ENCODE data around the gene CASKIN2.

The CASKIN2 gene

DNA sequence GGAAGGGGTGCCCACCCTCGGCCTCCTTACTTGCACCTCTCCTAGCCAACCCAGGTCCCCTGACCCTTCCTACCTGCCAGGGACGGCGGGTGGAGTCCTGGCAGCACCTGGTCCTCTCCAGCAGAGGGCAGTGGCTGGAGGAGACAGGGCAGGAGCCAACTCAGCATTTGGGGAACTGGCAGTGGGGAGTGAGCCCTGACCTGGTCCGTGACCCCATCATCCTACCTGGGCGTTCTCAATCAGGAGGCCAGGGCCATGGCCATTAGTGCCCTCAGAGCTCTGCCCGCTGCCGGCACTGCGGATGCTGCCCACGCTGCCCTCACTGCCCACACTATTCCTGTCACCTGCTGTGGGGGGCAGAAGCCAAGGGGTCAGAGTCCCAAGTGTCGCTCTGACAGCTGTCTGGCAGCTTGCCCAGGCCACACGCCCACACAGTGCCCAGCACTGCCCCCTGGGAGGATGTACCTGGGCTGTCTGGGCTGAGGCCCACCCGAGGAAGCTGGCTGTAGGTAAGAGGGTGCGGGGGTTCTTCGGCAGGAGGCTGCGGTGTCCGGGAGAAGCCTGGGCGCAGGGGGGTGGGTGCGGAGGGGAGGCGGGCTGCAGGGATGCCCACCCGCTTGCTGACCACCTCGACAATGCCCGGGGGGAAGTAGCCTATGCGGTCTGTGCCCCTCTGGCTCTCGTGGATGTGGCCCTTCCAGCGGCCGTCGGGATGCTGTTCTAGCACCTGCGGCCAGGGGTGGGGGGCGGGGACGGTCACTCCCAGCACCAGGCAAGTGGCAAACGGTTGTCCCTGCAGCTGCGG lies 10.8 kb downstream of the CASKIN2 start:
- DNase-seq: peak in 1 of 2 donors; percentile 34

DNA sequence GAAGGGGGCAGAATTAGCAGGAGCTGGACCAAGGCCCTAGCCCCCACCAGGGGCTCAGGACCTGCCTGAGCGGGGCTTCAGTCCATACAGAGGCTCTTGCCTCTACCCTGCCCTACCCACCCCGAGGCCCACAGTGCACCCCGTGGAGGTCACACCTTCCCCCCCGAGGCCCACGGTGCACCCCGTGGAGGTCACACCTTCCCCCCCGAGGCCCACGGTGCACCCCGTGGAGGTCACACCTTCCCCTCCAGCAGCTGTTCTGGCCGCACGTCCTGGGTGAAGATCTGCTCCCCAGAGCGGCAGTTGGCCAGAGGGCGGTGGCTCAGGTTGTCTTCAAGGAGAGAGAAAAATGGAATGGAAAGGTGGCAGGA lies 11.4 kb downstream of the CASKIN2 start:
- no peak for DNase-seq

DNA sequence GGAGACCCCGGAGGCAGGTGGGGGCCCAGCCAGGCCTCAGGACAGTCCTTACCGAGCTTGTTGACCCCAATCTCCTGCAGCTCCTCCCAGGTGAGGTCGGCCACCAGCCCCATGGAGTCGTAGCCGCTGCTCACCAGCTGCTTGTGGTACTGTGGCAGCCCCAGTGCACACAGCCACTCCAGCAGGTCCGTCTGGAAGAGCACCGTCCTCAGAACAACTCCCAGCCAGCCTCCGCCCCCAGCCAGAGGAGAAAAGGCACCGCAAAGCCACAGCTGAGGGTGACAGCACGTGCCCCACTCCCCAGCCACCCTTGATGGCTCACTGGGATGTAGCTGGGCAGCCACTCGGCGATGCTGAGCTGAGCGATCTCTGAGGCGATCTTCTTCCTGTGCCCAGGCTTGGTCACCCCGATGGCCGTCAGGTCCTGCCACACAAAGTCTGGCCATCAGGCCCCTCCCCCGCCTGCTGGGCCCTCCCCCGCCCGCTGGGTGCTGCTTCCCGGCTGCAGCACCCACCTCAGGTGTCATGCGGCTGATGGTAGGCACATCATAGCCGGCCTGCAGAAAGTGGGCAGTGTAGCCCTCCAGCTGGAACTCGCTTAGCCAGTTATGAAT lies 11.9 kb downstream of the CASKIN2 start:
- no peak for DNase-seq

DNA sequence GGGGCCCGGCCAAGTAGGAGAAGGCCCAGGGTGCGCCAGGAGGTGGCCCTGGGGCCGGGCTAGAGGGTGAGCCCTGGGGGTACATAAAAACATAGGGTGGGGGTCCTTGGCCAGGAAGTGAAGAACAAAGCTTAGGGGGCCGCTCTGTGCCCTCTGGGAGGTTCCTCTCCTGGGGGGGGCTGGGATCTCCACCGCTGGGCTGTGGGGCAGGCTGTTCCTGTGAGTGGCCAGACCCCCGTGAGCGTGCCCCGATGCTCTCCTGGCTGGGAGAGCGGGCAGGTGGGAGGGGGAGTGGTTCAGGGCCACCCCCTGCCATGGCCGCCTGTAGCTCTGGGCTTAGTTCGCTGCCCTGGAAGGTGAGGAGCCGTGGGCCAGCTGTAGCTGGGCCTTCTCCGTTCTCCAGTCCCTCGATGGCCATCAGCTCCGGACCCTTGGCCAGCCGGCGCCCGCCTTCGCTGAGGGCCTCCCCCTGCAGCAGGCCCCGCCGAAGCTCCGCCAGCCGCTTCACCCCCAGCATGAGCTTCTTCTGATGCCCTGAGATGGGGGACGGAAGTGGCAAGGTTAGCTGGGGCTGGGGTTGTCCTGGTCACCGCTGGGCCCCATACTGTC lies 12.5 kb downstream of the CASKIN2 start:
- DNase-seq: no peak

DNA sequence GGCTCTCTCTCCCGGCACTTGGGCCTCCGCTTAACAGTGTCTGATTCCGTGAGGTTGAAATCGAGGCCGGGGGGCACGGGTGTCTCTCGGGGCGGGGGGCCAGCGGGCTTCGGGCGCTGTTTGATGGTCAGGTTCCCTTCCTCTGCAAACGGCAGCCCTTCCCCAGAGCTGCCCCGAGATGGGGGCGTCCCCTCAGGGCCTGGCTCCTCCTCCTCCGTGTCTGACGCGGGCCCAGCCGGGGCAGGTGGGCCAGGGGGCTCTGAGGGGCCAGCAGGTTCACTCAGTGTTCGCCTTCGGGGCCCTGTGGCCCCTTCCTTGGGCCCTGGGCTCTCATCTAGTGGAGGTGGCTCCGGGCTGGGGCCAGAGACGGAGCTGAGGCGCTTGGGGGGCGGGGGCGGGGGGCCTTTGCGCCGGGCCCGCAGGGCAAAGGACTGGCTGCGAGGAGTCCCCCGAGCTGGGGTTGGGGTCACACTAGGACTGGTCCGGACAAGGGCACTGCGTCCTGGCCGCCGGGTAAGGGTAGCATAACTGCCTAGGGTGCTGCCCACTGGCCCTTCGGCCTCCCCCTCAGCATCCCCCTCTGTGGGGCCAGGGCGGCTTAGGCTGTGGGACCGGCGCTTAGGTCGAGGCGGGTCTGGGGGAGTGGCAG lies 13.1 kb downstream of the CASKIN2 start:
- DNase-seq: no peak

DNA sequence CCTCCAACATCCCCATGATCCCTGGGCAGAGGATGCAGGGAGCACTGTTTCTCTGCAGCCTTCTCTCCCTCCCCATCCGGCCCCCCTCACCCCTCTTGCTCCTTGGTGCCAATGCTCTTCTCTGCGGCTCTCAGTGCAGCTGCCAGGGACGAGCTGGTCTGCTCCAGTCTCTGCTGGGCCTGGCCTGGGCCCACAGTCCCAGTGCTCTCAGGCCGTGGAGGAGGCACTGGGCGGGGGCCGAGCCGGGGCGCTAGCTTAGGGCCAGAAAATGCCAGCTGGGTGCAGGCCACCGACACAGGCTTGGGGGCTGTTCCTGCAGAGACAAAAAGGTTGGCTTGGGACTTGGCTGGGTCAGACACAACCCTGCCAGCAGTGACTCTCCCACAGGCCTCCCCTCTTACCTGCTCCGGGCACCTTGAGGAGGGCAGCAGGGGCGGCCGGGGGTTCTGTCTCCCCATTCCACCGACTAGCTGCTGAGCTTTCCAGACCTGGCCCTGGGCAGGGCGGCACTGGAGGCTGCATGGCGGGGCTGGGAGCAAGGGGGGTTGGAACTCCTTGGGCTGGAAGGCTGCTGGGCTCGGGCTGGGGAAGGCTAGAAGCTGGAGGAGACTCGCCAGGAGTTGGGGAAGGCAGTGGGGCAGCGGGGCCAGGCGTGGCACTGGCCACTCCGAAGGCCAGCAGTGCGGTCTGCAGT lies 13.8 kb downstream of the CASKIN2 start:
- no peak for DNase-seq

DNA sequence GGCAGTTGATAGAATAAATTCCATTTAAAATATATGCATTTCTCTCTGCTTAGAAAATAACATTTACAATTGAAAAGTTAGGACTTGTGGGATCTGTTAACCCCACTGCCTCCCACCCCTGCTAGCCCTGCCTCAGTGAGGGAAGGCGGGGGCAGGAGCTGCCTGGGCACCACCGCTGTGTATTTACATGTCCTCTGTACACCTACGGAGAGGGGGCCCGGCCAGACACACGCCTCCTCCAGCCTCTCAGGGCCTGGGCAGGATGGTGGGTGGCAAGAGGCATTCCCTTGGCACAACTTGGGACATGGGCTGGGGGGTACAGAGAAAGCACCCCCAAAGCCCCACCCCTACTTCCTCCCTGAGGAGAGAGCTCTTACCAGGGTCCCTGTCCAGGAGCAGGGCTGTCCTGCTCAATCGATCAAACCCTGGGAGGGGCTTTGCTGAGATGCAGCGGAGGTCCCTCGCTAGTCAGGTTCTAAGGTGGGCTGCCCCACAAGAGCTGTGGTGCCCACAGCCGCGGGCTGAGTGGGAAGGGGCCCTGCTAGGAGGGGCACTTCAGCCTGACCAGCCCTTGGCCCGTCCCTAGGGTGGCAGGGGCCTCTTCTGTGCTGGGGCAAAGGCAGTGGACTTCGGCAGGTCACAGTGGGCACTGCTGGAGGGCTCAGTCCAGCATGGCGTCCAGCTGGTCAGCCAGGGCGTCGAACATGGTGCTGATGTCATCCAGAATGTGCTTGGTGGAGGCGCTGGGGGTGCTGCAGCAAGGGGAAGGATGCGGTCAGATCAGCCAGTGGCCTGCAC lies 14.7 kb downstream of the CASKIN2 start:
- DNase-seq: no peak

DNA sequence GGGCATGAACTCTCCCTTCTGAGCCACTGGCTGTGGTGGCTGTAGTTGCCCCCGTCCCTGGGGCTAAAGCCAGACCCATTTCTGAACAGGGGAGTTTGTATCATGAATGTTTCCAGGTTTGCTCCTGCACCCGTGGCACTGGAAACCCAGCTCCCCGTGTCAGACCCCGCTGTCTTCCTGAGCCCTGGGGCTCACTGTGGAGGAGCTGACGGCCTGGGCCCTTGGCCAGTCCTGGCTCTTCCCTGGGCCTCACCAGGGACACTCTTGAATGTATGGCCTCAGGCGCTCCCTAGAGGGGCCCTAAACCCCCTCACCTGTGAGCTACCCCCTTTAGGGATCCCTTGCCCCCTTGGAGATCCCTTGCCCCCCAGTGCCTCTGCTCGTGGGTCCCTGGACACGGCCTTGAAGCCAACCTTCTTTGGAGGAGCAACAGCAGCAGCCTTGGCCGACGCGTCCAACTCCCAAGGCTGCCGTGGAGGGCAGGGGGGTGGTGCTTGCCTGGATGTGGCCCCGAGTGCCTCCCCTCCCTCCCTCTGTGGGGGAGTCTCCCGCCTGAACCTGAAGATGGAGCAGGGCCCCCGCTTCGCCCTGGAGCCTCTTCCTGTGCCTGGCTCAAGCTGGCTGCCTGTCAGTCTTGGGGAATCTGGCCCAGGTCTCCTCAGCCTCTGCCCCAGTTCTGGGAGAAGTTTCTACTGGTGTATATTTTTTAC lies 15.9 kb downstream of the CASKIN2 start:
- no peak for DNase-seq

DNA sequence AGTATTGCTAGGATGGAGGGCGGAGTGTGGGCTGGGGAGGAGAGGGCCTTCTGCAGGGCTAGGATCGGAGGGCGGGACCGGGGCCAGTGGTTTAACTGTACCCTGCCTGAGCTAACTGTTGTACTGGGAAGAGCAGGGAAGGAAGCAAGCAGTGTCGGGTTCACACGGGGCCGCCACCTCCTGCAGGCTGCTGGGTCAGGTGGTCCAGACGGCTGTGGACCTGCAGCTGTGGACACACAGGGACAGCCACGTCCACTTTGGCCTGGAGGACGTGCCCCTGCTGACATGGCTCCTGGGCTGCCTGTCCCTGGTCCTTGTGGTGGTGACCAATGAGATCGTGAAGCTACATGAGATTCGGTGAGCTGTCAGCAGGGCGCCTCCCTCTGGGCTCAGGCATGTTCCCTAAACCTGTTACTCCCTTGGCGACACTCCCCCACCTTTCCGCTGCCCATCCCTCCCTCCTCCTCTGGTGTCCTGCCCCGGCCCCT lies 16.6 kb downstream of the CASKIN2 start:
- no peak for DNase-seq

DNA sequence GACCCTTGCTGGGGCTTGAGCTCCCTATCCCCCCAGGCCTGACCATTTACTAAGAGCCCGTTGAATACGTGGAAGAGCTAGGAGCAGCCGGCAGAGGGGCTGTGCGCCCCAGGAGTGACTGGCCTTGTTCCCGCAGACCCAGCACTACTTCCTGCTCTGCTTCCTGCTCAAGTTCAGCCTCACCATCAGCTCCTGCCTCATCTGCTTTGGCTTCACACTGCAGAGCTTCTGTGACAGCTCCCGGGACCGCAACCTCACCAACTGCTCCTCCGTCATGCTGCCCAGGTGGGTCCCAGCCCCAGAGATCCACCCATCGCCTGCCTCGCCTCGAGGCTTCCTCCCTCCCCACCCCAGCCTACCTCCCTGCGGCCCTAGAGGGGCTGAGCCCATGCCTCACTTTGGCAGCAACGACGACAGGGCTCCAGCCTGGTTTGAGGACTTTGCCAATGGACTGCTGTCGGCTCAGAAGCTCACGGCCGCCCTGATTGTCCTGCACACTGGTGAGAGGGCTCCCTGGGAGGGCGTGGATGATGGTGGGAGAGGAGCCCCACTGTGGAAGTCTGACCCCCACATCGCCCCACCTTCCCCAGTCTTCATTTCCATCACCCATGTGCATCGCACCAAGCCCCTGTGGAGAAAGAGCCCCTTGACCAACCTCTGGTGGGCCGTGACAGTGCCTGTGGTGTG lies 17.2 kb downstream of the CASKIN2 start:
- DNase-seq: no peak

DNA sequence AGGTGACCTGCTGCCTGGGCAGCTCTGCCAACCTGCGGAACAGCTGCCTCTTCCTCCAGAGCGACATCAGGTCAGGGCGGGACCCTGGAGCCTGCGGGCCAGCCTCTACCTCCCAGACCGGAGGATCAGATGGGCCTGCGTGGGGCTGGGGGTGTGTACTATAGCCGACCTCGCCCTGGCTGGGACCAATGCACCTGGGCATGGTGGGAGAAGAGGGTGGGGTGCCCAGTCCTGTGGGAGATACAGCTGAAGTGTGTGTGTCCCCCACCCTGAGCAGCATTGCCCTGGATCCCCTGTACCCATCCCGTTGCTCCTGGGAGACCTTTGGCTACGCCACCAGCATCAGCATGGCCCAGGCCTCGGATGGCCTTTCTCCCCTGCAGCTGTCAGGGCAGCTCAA lies 19.3 kb downstream of the CASKIN2 start:
- no peak for DNase-seq

DNA sequence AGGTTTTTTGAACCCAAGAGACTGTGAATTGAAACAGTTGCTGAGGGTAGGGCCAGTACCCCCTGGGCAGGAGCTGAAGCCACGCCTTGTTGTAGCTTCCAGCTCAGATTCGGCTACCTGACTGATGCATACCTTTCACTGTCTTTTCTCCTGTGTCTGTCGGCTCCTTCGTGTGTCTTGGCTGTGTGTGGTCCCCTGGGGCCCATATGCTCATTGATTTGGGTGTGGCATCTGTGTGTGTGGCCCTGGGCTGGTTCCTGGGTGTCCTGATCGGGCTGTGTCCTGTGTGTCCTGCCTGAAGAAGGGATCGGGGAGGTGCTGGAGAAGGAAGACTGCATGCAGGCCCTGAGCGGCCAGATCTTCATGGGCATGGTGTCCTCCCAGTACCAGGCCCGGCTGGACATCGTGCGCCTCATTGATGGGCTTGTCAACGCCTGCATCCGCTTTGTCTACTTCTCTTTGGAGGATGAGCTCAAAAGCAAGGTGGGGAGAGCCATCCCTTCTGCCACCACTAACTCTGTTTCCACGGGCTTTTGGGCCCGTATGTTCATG lies 20.9 kb downstream of the CASKIN2 start:
- DNase-seq: no peak

DNA sequence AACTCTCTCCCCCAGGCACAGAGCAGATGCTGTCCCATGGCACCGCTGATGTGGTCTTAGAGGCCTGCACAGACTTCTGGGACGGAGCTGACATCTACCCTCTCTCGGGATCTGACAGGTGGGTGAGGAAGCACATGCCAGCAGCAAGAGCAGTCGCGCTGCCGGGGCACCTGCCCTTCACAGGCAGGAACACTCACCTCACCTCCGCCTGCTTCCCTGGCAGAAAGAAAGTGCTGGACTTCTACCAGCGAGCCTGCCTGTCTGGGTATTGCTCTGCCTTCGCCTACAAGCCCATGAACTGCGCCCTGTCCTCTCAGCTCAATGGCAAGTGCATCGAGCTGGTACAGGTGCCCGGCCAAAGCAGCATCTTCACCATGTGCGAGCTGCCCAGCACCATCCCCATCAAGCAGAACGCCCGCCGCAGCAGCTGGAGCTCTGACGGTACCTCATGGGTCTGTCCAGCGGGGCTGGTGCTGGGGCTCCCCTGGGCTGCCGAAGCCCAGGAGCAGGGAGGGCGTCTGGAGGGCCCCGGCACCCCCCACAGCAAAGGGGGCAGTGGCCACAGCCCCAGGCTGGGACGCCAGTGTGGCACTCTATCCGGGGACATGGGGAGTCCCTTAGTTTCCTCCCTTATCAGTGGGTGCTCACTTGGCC lies 21.7 kb downstream of the CASKIN2 start:
- DNase-seq: no peak

DNA sequence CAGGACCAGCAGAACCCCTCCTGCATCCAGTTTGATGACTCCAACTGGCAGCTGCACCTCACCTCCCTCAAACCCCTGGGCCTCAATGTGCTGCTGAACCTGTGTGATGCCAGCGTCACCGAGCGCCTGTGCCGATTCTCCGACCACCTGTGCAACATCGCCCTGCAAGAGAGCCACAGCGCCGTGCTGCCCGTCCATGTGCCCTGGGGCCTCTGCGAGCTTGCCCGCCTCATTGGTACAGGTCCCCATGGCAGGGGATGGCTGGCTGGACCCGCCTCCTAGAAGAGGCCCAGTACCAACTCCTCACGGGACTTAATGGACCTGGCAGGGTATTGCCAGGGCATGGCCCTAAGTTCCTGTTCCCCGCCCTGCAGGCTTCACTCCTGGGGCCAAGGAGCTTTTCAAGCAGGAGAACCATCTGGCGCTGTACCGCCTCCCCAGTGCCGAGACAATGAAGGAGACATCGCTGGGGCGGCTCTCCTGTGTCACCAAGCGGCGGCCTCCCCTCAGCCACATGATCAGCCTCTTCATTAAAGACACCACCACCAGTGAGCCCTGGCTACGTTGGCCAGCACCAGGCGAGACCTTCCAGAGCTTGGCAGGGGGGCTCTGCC lies 22.7 kb downstream of the CASKIN2 start:
- DNase-seq: no peak

DNA sequence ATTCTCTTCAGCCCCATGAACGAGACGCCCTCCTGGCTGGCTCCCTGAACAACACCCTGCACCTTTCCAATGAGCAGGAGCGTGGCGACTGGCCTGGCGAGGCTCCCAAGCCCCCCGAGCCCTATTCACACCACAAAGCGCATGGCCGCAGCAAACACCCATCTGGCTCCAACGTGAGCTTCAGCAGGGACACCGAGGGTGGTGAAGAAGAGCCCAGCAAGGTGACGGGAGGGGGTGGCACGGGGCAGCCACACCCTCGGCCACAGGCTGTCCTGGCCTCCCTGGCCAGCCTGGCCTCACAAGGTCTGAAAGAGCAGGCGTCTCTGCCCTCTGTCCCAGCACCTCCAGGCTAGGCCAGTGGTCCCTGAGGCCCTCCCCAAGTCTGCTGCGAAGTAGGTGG lies 23.7 kb downstream of the CASKIN2 start:
- no peak for DNase-seq

DNA sequence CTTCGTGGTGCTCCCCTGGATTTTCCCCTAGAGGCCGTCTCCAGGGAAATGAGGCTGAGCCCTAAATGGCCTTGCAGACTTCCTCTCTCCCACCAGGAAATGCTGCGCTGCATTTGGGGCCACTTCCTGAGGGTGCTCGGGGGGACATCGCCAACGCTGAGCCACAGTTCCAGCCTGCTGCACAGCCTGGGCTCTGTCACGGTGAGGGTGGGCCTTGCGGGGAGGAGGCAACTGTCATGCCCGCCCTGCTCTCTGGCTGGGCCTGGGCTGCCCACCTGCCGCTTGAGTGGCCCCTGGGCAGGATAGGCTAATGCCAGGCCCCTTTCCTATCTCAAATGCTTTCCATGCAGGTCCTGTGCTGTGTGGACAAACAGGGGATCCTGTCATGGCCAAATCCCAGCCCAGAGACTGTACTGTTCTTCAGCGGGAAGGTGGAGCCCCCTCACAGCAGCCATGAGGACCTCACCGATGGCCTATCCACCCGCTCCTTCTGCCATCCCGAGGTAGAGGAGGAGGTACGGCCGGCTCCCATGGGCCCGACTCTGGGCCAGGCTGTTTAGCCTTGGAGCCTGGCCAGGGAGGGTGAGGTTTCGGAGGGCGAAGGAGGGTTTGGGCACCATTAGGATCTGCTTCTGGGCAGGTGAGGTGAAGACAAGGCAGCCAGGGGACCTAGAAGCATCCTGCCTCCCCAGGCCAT lies 24.2 kb downstream of the CASKIN2 start:
- DNase-seq: no peak

DNA sequence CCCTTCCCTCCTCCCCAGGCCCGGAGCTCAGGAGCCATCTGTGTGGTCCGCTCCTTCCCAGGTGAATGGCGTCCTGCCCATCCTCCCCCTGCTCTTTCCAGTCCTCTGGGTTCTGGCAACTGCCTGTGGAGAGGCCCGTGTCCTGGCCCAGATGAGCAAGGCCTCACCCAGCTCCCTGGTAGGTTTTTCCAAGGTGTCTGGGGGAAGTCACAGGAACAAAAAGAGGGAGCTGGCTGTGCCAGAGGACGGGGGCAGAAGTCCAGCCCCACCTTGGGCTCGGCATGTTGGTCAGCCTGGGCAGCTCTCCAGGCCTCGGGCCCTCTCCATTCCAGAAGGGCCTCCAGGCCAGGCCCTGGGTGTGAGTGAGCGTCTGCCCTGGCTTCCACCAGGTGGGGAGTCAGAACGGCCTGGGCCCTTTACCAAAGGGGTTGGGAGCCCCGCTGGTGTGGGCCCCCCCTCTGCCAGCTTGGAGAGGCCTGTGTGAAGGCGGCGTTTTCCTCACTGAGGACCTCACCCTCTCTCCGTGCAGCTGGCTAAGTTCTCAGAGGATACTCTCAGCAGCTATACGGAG lies 25.1 kb downstream of the CASKIN2 start:
- no peak for DNase-seq

DNA sequence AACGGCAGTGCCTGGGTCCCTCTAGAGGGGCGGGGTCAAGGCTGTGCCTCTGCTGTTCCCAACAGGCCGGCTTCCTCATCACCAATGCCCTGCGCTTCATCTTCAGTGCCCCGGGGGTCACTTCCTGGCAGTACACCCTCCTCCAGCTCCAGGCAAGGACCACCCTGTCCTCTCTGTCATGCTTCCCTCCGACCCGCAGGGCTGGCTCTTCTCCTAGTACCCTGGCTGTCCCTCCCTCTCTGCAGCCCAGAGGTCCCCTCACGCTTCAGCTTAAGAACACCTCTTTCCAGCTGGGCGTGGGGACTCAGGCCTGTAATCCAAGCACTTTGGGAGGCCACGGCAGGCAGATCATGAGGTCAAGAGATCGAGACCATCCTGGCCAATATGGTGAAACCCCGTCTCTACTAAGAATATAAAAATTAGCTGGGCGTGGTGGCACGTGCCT lies 25.8 kb downstream of the CASKIN2 start:
- no peak for DNase-seq

Measured in stimulated activated CD4-positive, alpha-beta T cell treated with anti-CD3 and anti-CD28 coated beads, Interleukin-2, amount 100 ng/mL, for 48 hours (primary cell).